ENCODE data around the gene PAQR9. TPM values are rescaled to one million over a fixed set of nuclear protein-coding genes. Genes with fewer than 3 reads are reported as not detected.

Gene PAQR9
- total RNA-seq, 3 donors from 2014 or later (not counting 1 experiment from before 2014, with no cell fraction given) = not detected

GRCh38 chr3:142987707-142988106 lies 24.2 kb upstream of the PAQR9 start:
- WGBS (ENCODE audit: insufficient coverage) = 43% methylated on average over 7 of the region's 7 CpGs
- H3K9me3 Mint-ChIP-seq = no peaks in the 10 kb centered on the region
- Histone ChIP-seq H3K27me3 (ENCODE audit: control insufficient read depth, insufficient read depth, low read length) (no peaks in the 10 kb centered on the region), H3K4me3 (ENCODE audit: low read length) (no peak overlapping the region), H3K4me1 (ENCODE audit: control insufficient read depth, insufficient read depth, low read length) (no peaks in the 10 kb centered on the region), H3K36me3 (ENCODE audit: control insufficient read depth, insufficient read depth, low read length) (no peaks in the 10 kb centered on the region), H3K27ac (ENCODE audit: low read length) (no peak overlapping the region), H3K9me3 (ENCODE audit: control insufficient read depth, insufficient read depth, low read length) (no peaks in the 10 kb centered on the region)
- no peaks in the 10 kb centered on the region for H3K4me1 Mint-ChIP-seq
- no peak overlapping the region for H3K27ac Mint-ChIP-seq
- no peak for TF ChIP-seq CTCF (IDR thresholded peaks at IDR 0.05)
- no peaks in the 10 kb centered on the region for H3K36me3 Mint-ChIP-seq
- intact Hi-C loops (cut with micrococcal nuclease) = loop anchor here (1.0 kb wide), 1 partner anchor 400 kb away; no protein-coding TSS in a partner anchor
- no peak for DNase-seq
- no peak overlapping the region for H3K4me3 Mint-ChIP-seq
- H3K27me3 Mint-ChIP-seq (ENCODE audit: low read depth in 2 of 2) = peaks cover 17 to 20% of the 10 kb centered on the region in 2 donors
- peak in 2 of 3 donors; percentile 55 to 56 for ATAC-seq

- Mint-ChIP-seq H3K36me3 (no peaks in the 10 kb centered on the region), H3K27ac (no peak overlapping the region), H3K27me3 (ENCODE audit: low read depth in 2 of 2) (peaks cover 21 to 23% of the 10 kb centered on the region in 2 donors), H3K4me3 (no peak overlapping the region), H3K4me1 (no peaks in the 10 kb centered on the region), H3K9me3 (no peaks in the 10 kb centered on the region)
- peak; percentile 75 for TF ChIP-seq CTCF (IDR thresholded peaks at IDR 0.05)
- 72% methylated on average over 5 of the region's 5 CpGs for WGBS (ENCODE audit: insufficient coverage)
- Histone ChIP-seq H3K27me3 (ENCODE audit: control insufficient read depth, insufficient read depth, low read length) (no peaks in the 10 kb centered on the region), H3K4me3 (ENCODE audit: low read length) (no peak overlapping the region), H3K9me3 (ENCODE audit: control insufficient read depth, insufficient read depth, low read length) (no peaks in the 10 kb centered on the region), H3K36me3 (ENCODE audit: control insufficient read depth, insufficient read depth, low read length) (no peaks in the 10 kb centered on the region), H3K4me1 (ENCODE audit: control insufficient read depth, insufficient read depth, low read length) (no peaks in the 10 kb centered on the region), H3K27ac (ENCODE audit: low read length) (no peak overlapping the region)
- DNase-seq (peak in 1 of 2 donors; percentile 62), ATAC-seq (peak in 2 of 3 donors; percentile 60 to 63)
- intact Hi-C loops (cut with micrococcal nuclease) = loop anchor here (1.0 kb wide), 1 partner anchor 400 kb away; no protein-coding TSS in a partner anchor
Observed at GRCh38 chr3:142987080-142987700, 23.7 kb upstream of the PAQR9 start.

GRCh38 chr3:142984255-142984654 lies 20.8 kb upstream of the PAQR9 start:
- no peaks in the 10 kb centered on the region for H3K27me3 ChIP-seq (ENCODE audit: control insufficient read depth, insufficient read depth, low read length)
- Mint-ChIP-seq H3K4me1 (no peaks in the 10 kb centered on the region), H3K9me3 (no peaks in the 10 kb centered on the region), H3K27ac (no peak overlapping the region), H3K36me3 (no peaks in the 10 kb centered on the region), H3K27me3 (ENCODE audit: low read depth in 2 of 2) (peaks cover 24 to 35% of the 10 kb centered on the region in 2 donors), H3K4me3 (no peak overlapping the region)
- no peak for TF ChIP-seq CTCF (IDR thresholded peaks at IDR 0.05)
- no peaks in the 10 kb centered on the region for H3K36me3 ChIP-seq (ENCODE audit: control insufficient read depth, insufficient read depth, low read length)
- ATAC-seq (no peak), DNase-seq (no peak)
- no peak overlapping the region for H3K4me3 ChIP-seq (ENCODE audit: low read length)
- 96% methylated on average over 3 of the region's 3 CpGs for WGBS (ENCODE audit: insufficient coverage)
- H3K27ac ChIP-seq (ENCODE audit: low read length) = no peak overlapping the region
- H3K4me1 ChIP-seq (ENCODE audit: control insufficient read depth, insufficient read depth, low read length) = no peaks in the 10 kb centered on the region
- no peaks in the 10 kb centered on the region for H3K9me3 ChIP-seq (ENCODE audit: control insufficient read depth, insufficient read depth, low read length)
- intact Hi-C loops (cut with micrococcal nuclease) = no loop called here

- no peaks in the 10 kb centered on the region for H3K36me3 ChIP-seq (ENCODE audit: control insufficient read depth, insufficient read depth, low read length)
- H3K4me1 ChIP-seq (ENCODE audit: control insufficient read depth, insufficient read depth, low read length) = no peaks in the 10 kb centered on the region
- Mint-ChIP-seq H3K27me3 (ENCODE audit: low read depth in 2 of 2) (peaks cover 23 to 45% of the 10 kb centered on the region in 2 donors), H3K4me3 (no peak overlapping the region), H3K27ac (no peak overlapping the region), H3K4me1 (no peaks in the 10 kb centered on the region), H3K9me3 (no peaks in the 10 kb centered on the region), H3K36me3 (no peaks in the 10 kb centered on the region)
- intact Hi-C loops (cut with micrococcal nuclease) = no loop called here
- DNase-seq (no peak), ATAC-seq (no peak)
- no peak overlapping the region for H3K27ac ChIP-seq (ENCODE audit: low read length)
- H3K27me3 ChIP-seq (ENCODE audit: control insufficient read depth, insufficient read depth, low read length) = no peaks in the 10 kb centered on the region
- no peaks in the 10 kb centered on the region for H3K9me3 ChIP-seq (ENCODE audit: control insufficient read depth, insufficient read depth, low read length)
- WGBS (ENCODE audit: insufficient coverage) = 100% methylated on average over 1 of the region's 2 CpGs
- no peak for TF ChIP-seq CTCF (IDR thresholded peaks at IDR 0.05)
- no peak overlapping the region for H3K4me3 ChIP-seq (ENCODE audit: low read length)
Observed at GRCh38 chr3:142983318-142983717, 19.8 kb upstream of the PAQR9 start.
